ENCODE results near the gene ADARB2.

- TF ChIP-seq TAF1 (IDR thresholded peaks at IDR 0.05; ENCODE audit: low read depth, low read length): no peak
- no peak for TF ChIP-seq POLR2AphosphoS5 (IDR thresholded peaks at IDR 0.05; ENCODE audit: low read depth, low read length)
- no peak for TF ChIP-seq POLR2A (IDR thresholded peaks at IDR 0.05; ENCODE audit: low read depth, low read length)
Measured at GRCh38 chr10:1608408-1608807, 128.9 kb downstream of the ADARB2 start.
